ENCODE measurements around the gene CEP72. TPM values are rescaled to one million over a fixed set of nuclear protein-coding genes. Genes with fewer than 3 reads are reported as not detected.

The CEP72 gene
- total and polyA plus RNA-seq, 10 of the 15 experiments (the other 5 are each of a cell fraction or from before 2014, with no cell fraction given) = 0.35 to 13.5 (median 8.3) TPM

- TF ChIP-seq RBBP5 (conservative IDR thresholded peaks at IDR 0.05) (no peak), MEF2B (IDR thresholded peaks at IDR 0.05; ENCODE audit: partially characterized antibody, poor library complexity, severe bottlenecking) (peak; percentile 32), ELK1 (IDR thresholded peaks at IDR 0.05; ENCODE audit: low read depth, low read length) (no peak), BHLHE40 (IDR thresholded peaks at IDR 0.05; ENCODE audit: borderline replicate concordance in 1 of 2, low read depth in 2 of 2, low read length in 1 of 2) (peak in 1 of 2 experiments; percentile 52; a peak in 1 of 4 replicates), NFIC (IDR thresholded peaks at IDR 0.05; ENCODE audit: low read depth, low read length) (no peak), SRF (IDR thresholded peaks at IDR 0.05; ENCODE audit: low read depth in 2 of 2, low read length in 2 of 2) (no peak), PAX8 (IDR thresholded peaks at IDR 0.05) (no peak), BCL11A (IDR thresholded peaks at IDR 0.05; ENCODE audit: low read depth, low read length) (no peak), TBL1XR1 (IDR thresholded peaks at IDR 0.05; ENCODE audit: low read depth, low read length) (no peak), CBX5 (IDR thresholded peaks at IDR 0.05; ENCODE audit: low read depth) (no peak), ESRRA (IDR thresholded peaks at IDR 0.05; ENCODE audit: low read length) (no peak), HDAC6 (IDR thresholded peaks at IDR 0.05; ENCODE audit: unreplicated experiment) (no peak), ZNF207 (IDR thresholded peaks at IDR 0.05; ENCODE audit: borderline replicate concordance) (no peak), MYC (IDR thresholded peaks at IDR 0.05; ENCODE audit: insufficient read depth, insufficient read length, insufficient replicate concordance, low read length, severe bottlenecking) (no peak), ZNF687 (IDR thresholded peaks at IDR 0.05) (no peak), NRF1 (conservative IDR thresholded peaks at IDR 0.05; ENCODE audit: low read depth, low read length) (peak; percentile 56), RUNX3 (IDR thresholded peaks at IDR 0.05; ENCODE audit: low read length) (no peak), CHD2 (IDR thresholded peaks at IDR 0.05; ENCODE audit: borderline replicate concordance, low read depth, low read length) (no peak), GATAD2B (conservative IDR thresholded peaks at IDR 0.05; ENCODE audit: low read depth) (no peak; the same call in 1 of the 2 replicates), ZNF24 (IDR thresholded peaks at IDR 0.05) (no peak), CREB1 (IDR thresholded peaks at IDR 0.05; ENCODE audit: low read depth) (0 out of 2 replicates have a peak, but pooled peaks have one; percentile 15), NBN (IDR thresholded peaks at IDR 0.05) (0 out of 2 replicates have a peak, but pooled peaks have one; percentile 25), BCLAF1 (IDR thresholded peaks at IDR 0.05) (no peak)
Measured at GRCh38 chr5:611731-612486, at the start of gene CEP72 (continued).

All from GM12878 (cell line).